ENCODE measurements around the gene CEP95. TPM values are rescaled to one million over a fixed set of nuclear protein-coding genes. Genes with fewer than 3 reads are reported as not detected.
"Not testable (repeated sequence)": the region's sequence is repeated elsewhere in the genome, so short reads cannot be mapped to it uniquely, and the experiment has no call there.

CEP95 gene
- total RNA-seq, 4 donors from 2014 or later = 62.6 to 91.3 (median 75.8) TPM

- no peaks in the 10 kb centered on the region for H3K27me3 ChIP-seq
- no peak for DNase-seq
- no peak overlapping the region for H3K4me3 ChIP-seq (replicated peaks in 1 of 3)
- H3K27ac ChIP-seq = no peak overlapping the region
- WGBS, 2 donors = 92 to 98% methylated on average over 1 of the region's 1 CpG
- peaks cover 0 to 12% of the 10 kb centered on the region in 2 donors for H3K4me1 ChIP-seq
- TF ChIP-seq POLR2A (IDR thresholded peaks at IDR 0.05) (no peak), CTCF (IDR thresholded peaks at IDR 0.05) (no peak)
- intact Hi-C loops (cut with DNase I) = no loop called here
- H3K36me3 ChIP-seq = peaks cover 15 to 23% of the 10 kb centered on the region in 2 donors
- H3K9me3 ChIP-seq = no peaks in the 10 kb centered on the region
Measured at GRCh38 chr17:64574646-64575045, 67.9 kb downstream of the CEP95 start.

- no peak for DNase-seq
- intact Hi-C loops (cut with DNase I) = no loop called here
- peaks cover 19 to 22% of the 10 kb centered on the region in 2 donors for H3K36me3 ChIP-seq
Measured at GRCh38 chr17:64575431-64575830, 68.7 kb downstream of the CEP95 start.

GRCh38 chr17:64577025-64577424 is 70.2 kb downstream of the CEP95 start:
- H3K36me3 ChIP-seq = peaks cover 11 to 17% of the 10 kb centered on the region in 2 donors
- H3K27me3 ChIP-seq; H3K4me3 ChIP-seq (replicated peaks in 1 of 3); intact Hi-C loops (cut with DNase I); DNase-seq; H3K9me3 ChIP-seq; H3K4me1 ChIP-seq; H3K27ac ChIP-seq: not testable (repeated sequence)
- 98 to 99% methylated on average over 4 of the region's 4 CpGs for WGBS, 2 donors

More at GRCh38 chr17:64575431-64575830, 68.7 kb downstream of the CEP95 start:
- Histone ChIP-seq H3K9me3 (no peaks in the 10 kb centered on the region), H3K27ac (no peak overlapping the region), H3K4me3 (replicated peaks in 1 of 3) (no peak overlapping the region), H3K4me1 (peaks cover 0 to 12% of the 10 kb centered on the region in 2 donors), H3K27me3 (no peaks in the 10 kb centered on the region)
- TF ChIP-seq POLR2A (IDR thresholded peaks at IDR 0.05) (no peak), CTCF (IDR thresholded peaks at IDR 0.05) (no peak)
- 99 to 100% methylated on average over 3 of the region's 3 CpGs for WGBS, 2 donors

- H3K9me3 ChIP-seq = no peaks in the 10 kb centered on the region
- H3K27ac ChIP-seq = no peak overlapping the region
- H3K4me1 ChIP-seq = no peaks in the 10 kb centered on the region
- WGBS, 2 donors = 96 to 98% methylated on average over 1 of the region's 1 CpG
- H3K27me3 ChIP-seq = no peaks in the 10 kb centered on the region
- TF ChIP-seq CTCF (IDR thresholded peaks at IDR 0.05) (no peak), POLR2A (IDR thresholded peaks at IDR 0.05) (no peak)
- intact Hi-C loops (cut with DNase I) = no loop called here
- no peak overlapping the region for H3K4me3 ChIP-seq (replicated peaks in 1 of 3)
- no peak for DNase-seq
- peaks cover 18 to 30% of the 10 kb centered on the region in 2 donors for H3K36me3 ChIP-seq
Measured at GRCh38 chr17:64579917-64580316, 73.1 kb downstream of the CEP95 start.

GRCh38 chr17:64580384-64581315 is 73.9 kb downstream of the CEP95 start:
- TF ChIP-seq CTCF (IDR thresholded peaks at IDR 0.05) (no peak), POLR2A (IDR thresholded peaks at IDR 0.05) (no peak)
- peaks cover 18 to 30% of the 10 kb centered on the region in 2 donors for H3K36me3 ChIP-seq

More at GRCh38 chr17:64580384-64581315, 73.9 kb downstream of the CEP95 start:
- Histone ChIP-seq H3K4me3 (replicated peaks in 1 of 3) (no peak overlapping the region), H3K9me3 (no peaks in the 10 kb centered on the region), H3K4me1 (no peaks in the 10 kb centered on the region), H3K27me3 (no peaks in the 10 kb centered on the region), H3K27ac (no peak overlapping the region)
- WGBS, 2 donors = 80 to 85% methylated on average over 7 of the region's 7 CpGs
- no peak for DNase-seq
- intact Hi-C loops (cut with DNase I) = no loop called here

All from thyroid gland (tissue), 4 donors.